T-cell (primary cell): ENCODE results near the gene SHC4. TPM values are rescaled to one million over a fixed set of nuclear protein-coding genes. Genes with fewer than 3 reads are reported as not detected.

ENCODE experiments used
- ATAC-seq, 4 experiments: fragments of 200-7000 bp in 3 of 4; fragments of 150-1000 bp in 1 of 4; cut with Tn5 transposase; replicated peaks in 1 of 4; 1 replicate in 3 of 4; 2 replicates in 1 of 4; pipeline ENCODE4 v1.10.0; 2021; ENCODE audit warnings: moderate library complexity in 3 of 4, mild to moderate bottlenecking in 2 of 4, moderate number of reproducible peaks in 1 of 4
- CTCF ChIA-PET, 2 donors: fragments of 300-600 bp; sonication (Branson Sonifier 250); formaldehyde crosslinking; loops; one replicate each; lab custom pipeline; 2022; ENCODE audit warnings: antibody characterized with exemption in 2 of 2; lab: Charles Lee
- POLR2A ChIA-PET, 2 donors: fragments of 300-600 bp; sonication (Branson Sonifier 250); formaldehyde crosslinking; loops; one replicate each; lab custom pipeline; 2022; ENCODE audit warnings: antibody characterized with exemption in 2 of 2; lab: Charles Lee
- DNase-seq, 35 experiments: peaks; one replicate each; pipeline versions ENCODE4 v3.0.0 to v3.0.0-alpha.2; 2013 to 2023
- H3K27ac ChIP-seq: one replicate; pipeline ENCODE4 v1.5.1; 2013; ENCODE audit warnings: low read length
- H3K27me3 ChIP-seq, 2 experiments: replicated peaks in 1 of 2; 1 replicate in 1 of 2; 2 replicates in 1 of 2; pipeline versions ENCODE4 v1.6.1 to v1.7.0; 2013; ENCODE audit warnings: low read length in 1 of 2, mixed read lengths in 1 of 2; ENCODE audit not compliant: control insufficient read depth in 2 of 2, insufficient read depth in 2 of 2; ENCODE audit errors: extremely low read depth in 1 of 2
- H3K36me3 ChIP-seq, 2 donors: 1 replicate in 1 of 2; 2 replicates in 1 of 2; pipeline versions ENCODE4 v1.6.1 to v1.7.0; 2013; ENCODE audit warnings: low read length in 1 of 2; ENCODE audit not compliant: control insufficient read depth in 2 of 2, insufficient read depth in 1 of 2; ENCODE audit errors: extremely low read depth in 1 of 2
- H3K4me1 ChIP-seq, 2 experiments: 1 replicate in 1 of 2; 2 replicates in 1 of 2; pipeline versions ENCODE4 v1.6.1 to v1.7.0; 2013; ENCODE audit warnings: low read length in 2 of 2, mixed read lengths in 1 of 2; ENCODE audit not compliant: insufficient read depth in 2 of 2, control insufficient read depth in 1 of 2; ENCODE audit errors: extremely low read depth in 1 of 2
- H3K4me3 ChIP-seq, 2 donors: 1 replicate in 1 of 2; 2 replicates in 1 of 2; pipeline versions ENCODE4 v1.5.1 to v1.7.0; 2013; ENCODE audit warnings: mild to moderate bottlenecking in 2 of 2, low read length in 1 of 2, moderate library complexity in 1 of 2; ENCODE audit not compliant: control insufficient read depth in 1 of 2; ENCODE audit errors: extremely low read depth in 1 of 2
- H3K9me3 ChIP-seq: 2 replicates; pipeline ENCODE4 v1.7.0; 2013
- H3K27ac Mint-ChIP-seq, 2 donors: one replicate each; pipeline ENCODE4 v1.8.0; 2020 to 2021; ENCODE audit warnings: mild to moderate bottlenecking in 2 of 2, mixed read lengths in 2 of 2
- H3K27me3 Mint-ChIP-seq, 2 donors: one replicate each; pipeline ENCODE4 v1.8.0; 2021 to 2022; ENCODE audit warnings: mixed read lengths in 2 of 2
- H3K36me3 Mint-ChIP-seq: one replicate; pipeline ENCODE4 v1.8.0; 2021; ENCODE audit warnings: mixed read lengths
- H3K4me1 Mint-ChIP-seq, 3 donors: one replicate each; pipeline ENCODE4 v1.8.0; 2020 to 2022; ENCODE audit warnings: mixed read lengths in 3 of 3, mild to moderate bottlenecking in 1 of 3
- H3K4me3 Mint-ChIP-seq, 3 donors: one replicate each; pipeline ENCODE4 v1.8.0; 2020 to 2022; ENCODE audit warnings: mild to moderate bottlenecking in 3 of 3, mixed read lengths in 3 of 3, moderate library complexity in 3 of 3
- H3K9me3 Mint-ChIP-seq, 3 donors: one replicate each; pipeline ENCODE4 v1.8.0; 2020 to 2022; ENCODE audit warnings: mixed read lengths in 3 of 3
- WGBS: methylation state at CpG from one replicate; pipeline ENCODE4 v1.1.5; 2013; ENCODE audit warnings: missing lambda C conversion rate; ENCODE audit not compliant: insufficient coverage; 5-methylcytosine and 5-hydroxymethylcytosine counted together
- total RNA-seq, 35 experiments: library from RNA in 6 of 35; stranded (reverse) in 6 of 35; fragments of 120-200 nt in 1 of 35; gene quantifications; one replicate each; pipeline versions ENCODE4 v1.2.1 to v1.2.4 and lab custom pipeline; 2013 to 2026

SHC4 gene
- total RNA-seq, 5 donors from 2014 or later (not counting 1 experiment from before 2014, with no cell fraction given): 0.13 to 0.88 (median 0.19) TPM

GRCh38 chr15:48983300-48983699 lies 19.6 kb upstream of the SHC4 start:
- 91% methylated on average over 4 of the region's 5 CpGs for WGBS
- ATAC-seq (no peak), DNase-seq (no peak)
- Histone ChIP-seq H3K9me3 (no peaks in the 10 kb centered on the region), H3K27me3 (peaks cover 0 to 11% of the 10 kb centered on the region in 2 experiments), H3K4me3 (no peak overlapping the region), H3K27ac (no peak overlapping the region), H3K4me1 (no peaks in the 10 kb centered on the region), H3K36me3 (peaks cover 0 to 2% of the 10 kb centered on the region in 2 donors)
- Mint-ChIP-seq H3K4me3 (no peak overlapping the region), H3K9me3 (no peaks in the 10 kb centered on the region), H3K36me3 (no peaks in the 10 kb centered on the region), H3K27ac (no peak overlapping the region), H3K4me1 (no peaks in the 10 kb centered on the region), H3K27me3 (peaks cover 19 to 30% of the 10 kb centered on the region in 2 donors)
- ChIA-PET CTCF (no interaction called here), POLR2A (no interaction called here)

GRCh38 chr15:48981941-48982340 lies 18.2 kb upstream of the SHC4 start:
- Histone ChIP-seq H3K4me3 (no peak overlapping the region), H3K27me3 (peaks cover 0 to 11% of the 10 kb centered on the region in 2 experiments), H3K9me3 (no peaks in the 10 kb centered on the region), H3K27ac (no peak overlapping the region), H3K36me3 (no peaks in the 10 kb centered on the region), H3K4me1 (no peaks in the 10 kb centered on the region)
- Mint-ChIP-seq H3K27me3 (peaks cover 25 to 33% of the 10 kb centered on the region in 2 donors), H3K27ac (no peak overlapping the region), H3K4me1 (no peaks in the 10 kb centered on the region), H3K36me3 (no peaks in the 10 kb centered on the region), H3K9me3 (no peaks in the 10 kb centered on the region), H3K4me3 (no peak overlapping the region)
- ChIA-PET POLR2A (no interaction called here), CTCF (no interaction called here)
- ATAC-seq: no peak
- 92% methylated on average over 2 of the region's 4 CpGs for WGBS
- DNase-seq: no peak

GRCh38 chr15:48978638-48979037 lies 14.9 kb upstream of the SHC4 start:
- DNase-seq (no peak), ATAC-seq (no peak)
- no CpG with 5 or more reads among the region's 2 CpGs for WGBS
- no peaks in the 10 kb centered on the region for H3K36me3 ChIP-seq
- no peak overlapping the region for H3K27ac ChIP-seq
- peaks cover 0 to 20% of the 10 kb centered on the region in 2 experiments for H3K27me3 ChIP-seq
- peaks cover 0 to 8% of the 10 kb centered on the region in 2 experiments for H3K4me1 ChIP-seq
- H3K4me1 Mint-ChIP-seq: peaks cover 0 to 3% (median 2%) of the 10 kb centered on the region in 3 donors
- ChIA-PET POLR2A (no interaction called here), CTCF (no interaction called here)
- no peak overlapping the region for H3K4me3 ChIP-seq
- H3K9me3 Mint-ChIP-seq: no peaks in the 10 kb centered on the region
- no peak overlapping the region for H3K27ac Mint-ChIP-seq
- no peaks in the 10 kb centered on the region for H3K36me3 Mint-ChIP-seq
- no peaks in the 10 kb centered on the region for H3K9me3 ChIP-seq
- H3K27me3 Mint-ChIP-seq: peaks cover 30 to 41% of the 10 kb centered on the region in 2 donors
- no peak overlapping the region for H3K4me3 Mint-ChIP-seq

GRCh38 chr15:48976444-48977088 lies 12.8 kb upstream of the SHC4 start:
- Histone ChIP-seq H3K4me1 (peaks cover 0 to 8% of the 10 kb centered on the region in 2 experiments), H3K9me3 (no peaks in the 10 kb centered on the region), H3K27ac (no peak overlapping the region), H3K36me3 (no peaks in the 10 kb centered on the region), H3K27me3 (peaks cover 0 to 25% of the 10 kb centered on the region in 2 experiments), H3K4me3 (peak overlapping the region in 1 of 2 donors; percentile 49)
- H3K27me3 Mint-ChIP-seq: peaks cover 33 to 40% of the 10 kb centered on the region in 2 donors
- ChIA-PET CTCF (interaction anchor here (0.6 to 2.6 kb wide), 15 partner anchors 9 to 1444 kb away, joined by 3 to 34 read pairs (median 6); partner anchors contain the start of genes CEP152 (in 1 of the 2), COPS2 (in 1 of the 2), EID1 (in 1 of the 2) and SECISBP2L (in 1 of the 2)), POLR2A (no interaction called here)
- H3K4me1 Mint-ChIP-seq: peaks cover 0 to 3% (median 2%) of the 10 kb centered on the region in 3 donors
- 97% methylated on average over 6 of the region's 17 CpGs for WGBS
- no peak overlapping the region for H3K27ac Mint-ChIP-seq
- DNase-seq (no peak), ATAC-seq (no peak)
- peak overlapping the region; percentile 41 to 58 (median 44) for H3K4me3 Mint-ChIP-seq
- no peaks in the 10 kb centered on the region for H3K9me3 Mint-ChIP-seq
- no peaks in the 10 kb centered on the region for H3K36me3 Mint-ChIP-seq

GRCh38 chr15:48975472-48976419 lies 12.0 kb upstream of the SHC4 start:
- Histone ChIP-seq H3K9me3 (no peaks in the 10 kb centered on the region), H3K27ac (no peak overlapping the region), H3K27me3 (peaks cover 0 to 24% of the 10 kb centered on the region in 2 experiments), H3K4me1 (peaks cover 0 to 8% of the 10 kb centered on the region in 2 experiments), H3K4me3 (peak overlapping the region; percentile 49 to 50), H3K36me3 (no peaks in the 10 kb centered on the region)
- peaks cover 0 to 3% (median 2%) of the 10 kb centered on the region in 3 donors for H3K4me1 Mint-ChIP-seq
- POLR2A ChIA-PET: interaction anchor here in 1 of 2 donors (0.5 to 0.6 kb wide), 2 partner anchors 162 to 168 kb away, joined by 3 read pairs; no protein-coding TSS in a partner anchor
- 7% methylated on average over 50 of the region's 53 CpGs for WGBS
- ATAC-seq: peak; percentile 99
- no peaks in the 10 kb centered on the region for H3K36me3 Mint-ChIP-seq
- no peaks in the 10 kb centered on the region for H3K9me3 Mint-ChIP-seq
- no peak overlapping the region for H3K27ac Mint-ChIP-seq
- CTCF ChIA-PET: interaction anchor here (0.5 to 2.6 kb wide), 29 partner anchors 9 to 1445 kb away, joined by 3 to 34 read pairs (median 4); partner anchors contain the start of genes CEP152 (in 1 of the 2), COPS2 (in 1 of the 2), EID1 (in 1 of the 2) and SECISBP2L (in 1 of the 2)
- DNase-seq: peak; percentile 37 to 83 (median 62)
- peak overlapping the region; percentile 44 to 58 (median 46) for H3K4me3 Mint-ChIP-seq
- peaks cover 30 to 34% of the 10 kb centered on the region in 2 donors for H3K27me3 Mint-ChIP-seq

GRCh38 chr15:48974882-48975281 lies 11.2 kb upstream of the SHC4 start:
- Histone ChIP-seq H3K27ac (no peak overlapping the region), H3K27me3 (peaks cover 0 to 24% of the 10 kb centered on the region in 2 experiments), H3K36me3 (no peaks in the 10 kb centered on the region), H3K4me3 (no peak overlapping the region), H3K9me3 (no peaks in the 10 kb centered on the region), H3K4me1 (peaks cover 0 to 8% of the 10 kb centered on the region in 2 experiments)
- no peak overlapping the region for H3K27ac Mint-ChIP-seq
- H3K9me3 Mint-ChIP-seq: no peaks in the 10 kb centered on the region
- H3K36me3 Mint-ChIP-seq: no peaks in the 10 kb centered on the region
- CTCF ChIA-PET: interaction anchor here (0.7 to 2.6 kb wide), 8 partner anchors 9 to 171 kb away, joined by 3 to 34 read pairs (median 8); partner anchors contain the start of genes CEP152 (in 1 of the 2), EID1 (in 1 of the 2) and SHC4 (in 1 of the 2)
- peak overlapping the region in 1 of 3 donors; percentile 58 for H3K4me3 Mint-ChIP-seq
- H3K27me3 Mint-ChIP-seq: peaks cover 34 to 35% of the 10 kb centered on the region in 2 donors
- no peak for DNase-seq
- no peak for ATAC-seq
- WGBS: 100% methylated on average over 1 of the region's 2 CpGs
- POLR2A ChIA-PET: no interaction called here
- H3K4me1 Mint-ChIP-seq: peaks cover 0 to 3% (median 2%) of the 10 kb centered on the region in 3 donors
